Limb (tissue), 2 donors: ENCODE measurements around the gene DEPDC5.
"Not testable (repeated sequence)": the region's sequence is repeated elsewhere in the genome, so short reads cannot be mapped to it uniquely, and the experiment has no call there.

Experiments used
- DNase-seq, 2 donors: peaks; one replicate each; pipeline ENCODE4 v3.0.0-alpha.2; 2016; ENCODE audit errors: extremely low spot score in 2 of 2

Gene DEPDC5

DNA sequence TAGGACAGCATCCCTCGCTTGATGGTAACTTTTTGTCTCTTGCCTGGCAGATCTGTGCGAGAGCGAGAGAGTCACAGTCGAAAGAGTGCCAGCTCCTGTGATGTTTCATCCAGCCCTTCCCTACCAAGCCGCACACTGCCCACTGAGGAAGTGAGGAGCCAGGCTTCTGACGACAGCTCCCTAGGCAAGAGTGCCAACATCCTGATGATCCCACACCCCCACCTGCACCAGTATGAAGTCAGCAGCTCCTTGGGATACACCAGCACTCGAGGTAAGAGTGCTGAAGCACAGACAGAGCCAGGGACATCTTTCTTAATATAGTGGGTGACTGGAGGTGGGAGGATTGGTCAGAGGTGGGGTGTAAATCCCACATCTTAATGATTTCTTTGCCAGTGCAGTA lies 61.1 kb downstream of the DEPDC5 start:
- no peak for DNase-seq

GRCh38 chr22:31815383-31815814 lies 61.6 kb downstream of the DEPDC5 start:
- DNase-seq = not testable (repeated sequence)

DNA sequence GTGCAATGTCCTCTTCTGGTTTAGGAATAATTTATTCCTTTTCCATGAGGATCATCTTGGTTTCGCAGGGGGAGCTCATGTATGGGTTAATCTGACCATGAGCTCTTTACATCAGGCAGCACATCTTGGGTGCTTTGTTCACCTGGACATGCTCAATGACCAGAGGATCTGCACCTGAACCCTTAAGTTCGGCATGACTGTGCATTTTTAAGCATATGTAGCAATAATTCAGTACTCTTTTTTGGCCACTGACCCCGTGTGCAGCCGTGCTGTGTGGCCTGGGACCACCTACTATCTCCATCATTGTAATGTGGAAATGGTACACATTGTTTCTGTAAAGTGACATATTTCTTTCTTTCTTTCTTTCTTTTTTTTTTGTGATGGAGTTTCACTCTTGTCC lies 62.9 kb downstream of the DEPDC5 start:
- no peak for DNase-seq

GRCh38 chr22:31818481-31819392 lies 64.9 kb downstream of the DEPDC5 start:
- DNase-seq = no peak

DNA sequence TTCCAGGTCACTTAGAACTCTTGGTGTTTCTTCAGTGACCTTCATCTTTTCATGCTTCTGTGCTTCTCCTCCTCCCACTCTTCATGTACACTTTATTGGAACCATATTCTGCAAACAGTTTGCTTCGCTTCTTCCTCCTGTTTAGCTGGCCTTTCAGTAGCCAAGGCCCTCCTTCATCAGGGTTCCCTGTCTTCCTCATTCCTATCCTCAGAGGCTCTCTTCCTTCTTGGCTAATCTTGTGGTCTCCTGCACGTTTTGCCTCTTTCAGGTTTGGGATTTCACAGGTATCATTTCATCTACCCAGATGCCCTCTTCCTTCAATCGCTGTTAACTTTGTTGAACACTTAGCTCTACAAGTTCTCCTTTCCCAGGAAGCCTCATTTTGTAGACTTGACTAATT lies 66.8 kb downstream of the DEPDC5 start:
- DNase-seq = no peak

- no peak for DNase-seq
Measured at GRCh38 chr22:31821572-31821971, 67.8 kb downstream of the DEPDC5 start.

DNA sequence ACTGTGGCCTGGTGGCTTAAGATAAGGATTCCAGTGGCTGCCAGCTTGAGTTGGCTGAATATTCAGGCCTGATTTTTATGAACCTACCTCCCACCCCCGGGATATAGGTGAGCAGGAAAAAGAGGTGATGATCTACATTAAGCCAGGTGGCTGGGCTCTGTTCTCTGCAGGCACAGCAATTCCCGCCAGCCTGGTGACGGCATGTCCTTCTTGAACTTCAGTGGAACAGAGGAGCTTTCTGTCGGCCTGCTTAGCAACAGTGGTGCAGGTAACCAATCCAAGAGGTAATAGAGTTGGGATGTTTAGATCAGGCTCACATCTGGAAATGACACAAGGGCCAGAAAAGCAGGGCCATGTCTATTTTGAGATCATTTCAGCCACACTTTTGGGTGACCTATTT lies 68.7 kb downstream of the DEPDC5 start:
- no peak for DNase-seq

- DNase-seq = no peak
Measured at GRCh38 chr22:31825513-31825912, 71.7 kb downstream of the DEPDC5 start.

- DNase-seq = no peak
Measured at GRCh38 chr22:31826443-31826842, 72.6 kb downstream of the DEPDC5 start.

- no peak for DNase-seq
Measured at GRCh38 chr22:31828739-31829138, 74.9 kb downstream of the DEPDC5 start.

- no peak for DNase-seq
Measured at GRCh38 chr22:31829505-31829904, 75.7 kb downstream of the DEPDC5 start.

GRCh38 chr22:31830721-31831070 lies 76.9 kb downstream of the DEPDC5 start:
- no peak for DNase-seq

GRCh38 chr22:31833930-31834329 lies 80.1 kb downstream of the DEPDC5 start:
- no peak for DNase-seq

GRCh38 chr22:31836010-31836409 lies 82.2 kb downstream of the DEPDC5 start:
- no peak for DNase-seq

- DNase-seq = no peak
Measured at GRCh38 chr22:31838917-31839316, 85.1 kb downstream of the DEPDC5 start.

DNA sequence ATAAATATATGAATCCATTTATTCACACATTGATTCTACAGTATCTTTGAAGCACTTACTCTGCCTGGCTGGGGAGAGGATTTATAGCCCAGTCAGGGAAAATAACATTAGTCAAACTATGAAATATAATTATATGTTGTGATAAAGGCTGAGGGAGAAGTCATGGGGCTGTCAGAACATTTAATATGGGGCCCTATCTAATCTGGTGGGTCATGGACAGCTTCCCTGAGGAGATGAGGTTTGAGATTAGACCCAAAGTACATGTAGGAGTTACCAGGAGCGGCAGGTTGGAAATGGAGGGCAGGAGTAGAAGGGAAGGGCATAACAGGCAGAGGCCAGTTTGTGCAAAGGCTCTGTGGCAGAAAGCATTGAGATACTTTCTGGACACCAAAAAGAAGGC lies 86.2 kb downstream of the DEPDC5 start:
- no peak for DNase-seq

DNA sequence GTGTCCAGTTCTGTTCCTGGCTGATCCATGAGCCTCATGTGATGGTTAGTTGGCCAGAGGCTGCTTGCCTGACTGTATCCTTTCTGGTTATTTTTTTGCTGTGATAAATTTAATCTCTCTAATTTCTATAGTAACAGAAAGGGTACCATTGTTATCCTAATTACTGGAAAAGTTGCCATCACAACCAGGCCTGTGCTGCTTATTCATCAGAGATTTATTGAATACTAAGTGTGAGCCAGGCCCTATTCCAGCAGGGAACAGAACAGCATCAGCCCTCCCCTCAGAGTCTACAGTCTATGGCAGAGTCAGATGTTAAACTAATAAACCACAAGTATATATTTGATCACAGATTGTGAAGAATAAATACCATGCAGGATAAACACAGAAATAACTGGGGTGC lies 86.8 kb downstream of the DEPDC5 start:
- DNase-seq = no peak

DNA sequence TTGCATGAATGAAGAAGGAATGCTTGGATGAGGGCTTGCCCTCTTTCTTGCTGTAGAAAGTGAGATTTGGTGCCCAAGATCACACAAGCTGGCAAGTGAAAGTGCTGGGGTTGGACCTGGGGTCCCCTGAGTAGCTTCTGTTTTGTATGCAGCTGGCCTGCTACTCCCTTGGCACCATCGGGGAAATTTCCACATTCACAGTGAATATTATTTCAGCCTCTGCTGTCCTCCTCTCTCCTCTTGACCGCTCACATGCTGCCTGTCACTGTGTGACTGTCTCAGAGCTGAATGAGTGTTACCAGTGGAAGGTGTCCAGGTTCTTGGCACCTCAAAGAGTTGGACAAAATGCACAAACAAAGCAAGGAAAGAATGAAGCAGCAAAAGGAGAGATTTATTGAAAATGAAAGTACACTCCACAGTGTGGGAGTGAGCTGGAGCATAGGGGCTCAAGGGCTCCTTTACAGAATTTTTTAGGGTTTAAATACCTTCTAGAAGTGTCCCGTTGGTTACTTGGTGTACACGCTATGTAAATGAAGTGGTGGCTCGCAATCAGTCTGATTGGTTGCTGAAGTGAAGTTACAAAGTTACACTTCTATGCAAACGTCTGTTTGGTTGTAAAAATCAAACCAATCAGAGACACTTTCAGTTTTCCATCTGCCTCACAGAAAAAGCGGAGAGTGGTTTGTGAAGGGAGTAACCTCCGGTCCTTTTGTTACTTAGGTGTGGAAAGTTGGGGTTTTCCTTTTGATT lies 87.4 kb downstream of the DEPDC5 start:
- DNase-seq = no peak

- DNase-seq = no peak
Measured at GRCh38 chr22:31843526-31843925, 89.7 kb downstream of the DEPDC5 start.

DNA sequence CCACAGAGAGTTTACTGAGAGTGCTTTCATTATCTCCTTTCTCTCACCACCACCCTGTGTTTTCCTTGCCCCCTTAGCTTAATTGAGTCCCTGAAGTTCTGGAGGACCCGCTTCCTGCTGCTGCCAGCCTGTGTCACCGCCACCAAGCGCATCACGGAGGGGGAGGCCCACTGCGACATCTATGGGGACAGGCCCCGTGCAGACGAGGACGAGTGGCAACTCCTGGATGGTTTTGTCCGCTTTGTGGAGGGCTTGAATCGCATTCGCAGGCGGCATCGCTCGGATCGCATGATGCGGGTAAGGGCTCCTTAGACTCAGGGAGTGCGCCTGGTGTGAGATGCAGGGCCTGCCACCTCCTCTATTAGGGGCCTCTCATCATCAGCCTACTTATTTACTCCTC lies 91.1 kb downstream of the DEPDC5 start:
- DNase-seq = no peak

GRCh38 chr22:31846161-31847115 lies 92.6 kb downstream of the DEPDC5 start:
- DNase-seq = no peak

- DNase-seq = no peak
Measured at GRCh38 chr22:31848411-31848810, 94.6 kb downstream of the DEPDC5 start.
